GM12878 (cell line): ENCODE measurements around the gene NOS3. TPM values are rescaled to one million over a fixed set of nuclear protein-coding genes. Genes with fewer than 3 reads are reported as not detected.

Experiments used
- ATAC-seq: fragments of 200-7000 bp; cut with Tn5 transposase; 3 replicates; pipeline ENCODE4 v1.9.1; 2020; ENCODE audit warnings: mild to moderate bottlenecking, moderate library complexity
- BruUV-seq: library from RNA; stranded (reverse); fragments of 400-500 nt; replicated peaks from 2 replicates; lab custom pipeline; 2021; lab: Mats Ljungman, UMichigan
- CTCF ChIA-PET: fragments of 300-600 bp; sonication (Branson Sonifier 250); formaldehyde crosslinking; extraction: SDS; loops from one replicate; lab custom pipeline; 2021; ENCODE audit warnings: inconsistent platforms; lab: Yijun Ruan, JAX
- POLR2A ChIA-PET: fragments of 350-600 bp; formaldehyde crosslinking; extraction: SDS; loops from one replicate; lab custom pipeline; 2021; ENCODE audit warnings: inconsistent platforms; lab: Charles Lee
- RAD21 ChIA-PET: fragments of 300-600 bp; sonication (Branson Sonifier 250); formaldehyde crosslinking; loops from one replicate; lab custom pipeline; 2023; ENCODE audit warnings: antibody characterized with exemption; ENCODE audit not compliant: unreplicated experiment; lab: Charles Lee
- SMC1A ChIA-PET: fragments of 300-600 bp; sonication (Branson Sonifier 250); formaldehyde crosslinking; loops from one replicate; lab custom pipeline; 2023; ENCODE audit not compliant: unreplicated experiment, uncharacterized antibody; lab: Charles Lee
- DNase-seq: peaks from one replicate; pipeline ENCODE4 v3.0.0-alpha.2; 2011; ENCODE audit warnings: low read depth, low spot score
- FAIRE-seq: peaks from 3 replicates; lab custom pipeline; 2011; peaks lifted over from hg19 to GRCh38; lab: Jason Lieb, UNC
- H2AFZ ChIP-seq: 2 replicates; pipeline ENCODE4 v1.6.0; 2011; ENCODE audit warnings: low read depth, low read length, control low read depth; ENCODE audit not compliant: control insufficient read depth
- H3K27ac ChIP-seq: 2 replicates; pipeline ENCODE4 v1.5.1; 2011; ENCODE audit warnings: control low read depth; ENCODE audit not compliant: control insufficient read depth, insufficient read depth
- H3K27me3 ChIP-seq, 2 experiments: replicated peaks in 1 of 2; 2 replicates each; pipeline versions ENCODE4 v1.6.0 to v1.6.1; 2011; ENCODE audit warnings: low read length in 1 of 2; ENCODE audit not compliant: control insufficient read depth in 2 of 2, insufficient read depth in 2 of 2
- H3K36me3 ChIP-seq, 2 experiments: 2 replicates each; pipeline ENCODE4 v1.5.1; 2011; ENCODE audit warnings: low read length in 1 of 2; ENCODE audit not compliant: control insufficient read depth in 2 of 2, insufficient read depth in 2 of 2
- H3K4me1 ChIP-seq: 2 replicates; pipeline ENCODE4 v1.6.1; 2011; ENCODE audit warnings: mild to moderate bottlenecking, low read length, moderate library complexity, mixed read lengths; ENCODE audit not compliant: control insufficient read depth, insufficient read depth
- H3K4me2 ChIP-seq: 2 replicates; pipeline ENCODE4 v1.6.0; 2011; ENCODE audit warnings: control low read depth; ENCODE audit not compliant: control insufficient read depth, insufficient read depth
- H3K4me3 ChIP-seq: fragments of 200-600 bp; sonication (generic); 2 replicates; pipeline ENCODE4 v1.5.1; 2016
- H3K79me2 ChIP-seq: 2 replicates; pipeline ENCODE4 v1.6.0; 2011; ENCODE audit warnings: low read length; ENCODE audit not compliant: control insufficient read depth, insufficient read depth
- H3K9ac ChIP-seq: 2 replicates; pipeline ENCODE4 v1.8.0; 2011; ENCODE audit warnings: low read length, control low read depth, mixed read lengths; ENCODE audit not compliant: control insufficient read depth, insufficient read depth
- H3K9me3 ChIP-seq: replicated peaks from 3 replicates; pipeline ENCODE4 v1.5.1; 2011; ENCODE audit warnings: mild to moderate bottlenecking, low read length; ENCODE audit not compliant: control insufficient read depth, insufficient read depth
- H4K20me1 ChIP-seq: 2 replicates; pipeline ENCODE4 v1.6.0; 2011; ENCODE audit not compliant: control insufficient read depth, insufficient read depth
- ASH2L ChIP-seq: fragments of 300-600, 200-600 bp; sonication (generic); IDR thresholded peaks from 2 replicates; pipeline ENCODE4 v1.6.1; 2017; ENCODE audit warnings: low read depth, mild to moderate bottlenecking, borderline replicate concordance
- BCL11A ChIP-seq: IDR thresholded peaks from 2 replicates; pipeline ENCODE4 v1.6.1; 2011; ENCODE audit warnings: low read depth, low read length
- CHD2 ChIP-seq: IDR thresholded peaks from 2 replicates; pipeline ENCODE4 v1.6.1; 2011; ENCODE audit warnings: low read depth, low read length, improper control_type of control experiment, borderline replicate concordance
- ESRRA ChIP-seq: IDR thresholded peaks from 2 replicates; pipeline ENCODE4 v1.6.1; 2012; ENCODE audit warnings: mild to moderate bottlenecking, low read length, improper control_type of control experiment
- MTA3 ChIP-seq: IDR thresholded peaks from 2 replicates; pipeline ENCODE4 v1.6.1; 2012; ENCODE audit warnings: low read length, inconsistent platforms, borderline replicate concordance
- SP1 ChIP-seq: IDR thresholded peaks from one replicate; pipeline ENCODE4 v1.6.1; 2011; ENCODE audit warnings: low read depth, low read length
- ZZZ3 ChIP-seq: IDR thresholded peaks from 2 replicates; pipeline ENCODE4 v1.6.1; 2011; ENCODE audit warnings: low read depth; ENCODE audit not compliant: control insufficient read depth, insufficient read length
- WGBS: methylation state at CpG from one replicate; pipeline ENCODE4 v1.1.6; 2016; ENCODE audit warnings: low lambda C conversion rate; ENCODE audit not compliant: insufficient replicate concordance, insufficient coverage; ENCODE audit errors: missing lambda C conversion rate; 5-methylcytosine and 5-hydroxymethylcytosine counted together
- in situ Hi-C: fragments of 300-500 bp; cut with MboI; formaldehyde crosslinking; loops from 9 replicates; pipeline ENCODE4 v1.14.3; 2018; ENCODE audit warnings: mixed read lengths
- intact Hi-C: fragments of 100-400 bp; cut with micrococcal nuclease; formaldehyde crosslinking; loops from one replicate; pipeline ENCODE4 v1.14.2; 2022; ENCODE audit not compliant: unreplicated experiment
- polyA plus RNA-seq, 11 experiments: library from polyadenylated mRNA; depleted of rRNA in 4 of 11; unstranded in 6 of 11; stranded (reverse) in 5 of 11; fragments of >200 nt; fragmentation: Nextera tagmentation in 4 of 11; fragmentation: Illumina TruSeq in 1 of 11; extraction: Ambion mirVana in 4 of 11; extraction: Trizol in 1 of 11; gene quantifications; 1 replicate in 1 of 11; 2 replicates in 10 of 11; pipeline versions ENCODE4 v1.2.1 to v1.2.3, GENCODE V29; 2011 to 2016; ENCODE audit warnings: inconsistent platforms in 2 of 11, missing spikeins in 2 of 11, low read depth in 1 of 11
- total RNA-seq, 4 experiments: library from RNA; depleted of rRNA in 3 of 4; stranded (reverse); fragments of >200 nt in 3 of 4; fragmentation: Illumina TruSeq in 1 of 4; extraction: Trizol in 1 of 4; gene quantifications; 2 replicates each; pipeline versions ENCODE4 v1.2.1 to v1.2.3, GENCODE V29; 2013 to 2021
- TF ChIP-seq, protein P1 (sequence below), 3 experiments: IDR thresholded peaks in 2 of 3; conservative IDR thresholded peaks in 1 of 3; 2 replicates each; pipeline ENCODE4 v1.5.1; 2011; ENCODE audit warnings: low read depth in 3 of 3, low read length in 3 of 3, mild to moderate bottlenecking in 3 of 3, control low read depth in 2 of 3, moderate library complexity in 2 of 3, inconsistent platforms in 1 of 3, mixed read lengths in 1 of 3; ENCODE audit not compliant: control insufficient read depth in 2 of 3, insufficient read depth in 1 of 3; ENCODE audit errors: extremely low read depth in 1 of 3
- TF ChIP-seq, protein P2 (sequence below): IDR thresholded peaks from 2 replicates; pipeline ENCODE4 v1.6.1; 2011; ENCODE audit warnings: mild to moderate bottlenecking, low read depth, low read length, moderate library complexity; ENCODE audit not compliant: insufficient replicate concordance
- TF ChIP-seq, protein P3 (sequence below): IDR thresholded peaks from 2 replicates; pipeline ENCODE4 v1.6.1; 2012; ENCODE audit warnings: improper control_type of control experiment, low read depth, low read length; ENCODE audit not compliant: insufficient replicate concordance
- TF ChIP-seq, protein P4 (sequence below): IDR thresholded peaks from 2 replicates; pipeline ENCODE4 v1.6.1; 2012; ENCODE audit warnings: low read depth, low read length, improper control_type of control experiment

The NOS3 gene
- total and polyA plus RNA-seq, 10 of the 15 experiments (the other 5 are each of a cell fraction or from before 2014, with no cell fraction given): 0.06 to 0.92 (median 0.30) TPM; not detected in 3

DNA sequence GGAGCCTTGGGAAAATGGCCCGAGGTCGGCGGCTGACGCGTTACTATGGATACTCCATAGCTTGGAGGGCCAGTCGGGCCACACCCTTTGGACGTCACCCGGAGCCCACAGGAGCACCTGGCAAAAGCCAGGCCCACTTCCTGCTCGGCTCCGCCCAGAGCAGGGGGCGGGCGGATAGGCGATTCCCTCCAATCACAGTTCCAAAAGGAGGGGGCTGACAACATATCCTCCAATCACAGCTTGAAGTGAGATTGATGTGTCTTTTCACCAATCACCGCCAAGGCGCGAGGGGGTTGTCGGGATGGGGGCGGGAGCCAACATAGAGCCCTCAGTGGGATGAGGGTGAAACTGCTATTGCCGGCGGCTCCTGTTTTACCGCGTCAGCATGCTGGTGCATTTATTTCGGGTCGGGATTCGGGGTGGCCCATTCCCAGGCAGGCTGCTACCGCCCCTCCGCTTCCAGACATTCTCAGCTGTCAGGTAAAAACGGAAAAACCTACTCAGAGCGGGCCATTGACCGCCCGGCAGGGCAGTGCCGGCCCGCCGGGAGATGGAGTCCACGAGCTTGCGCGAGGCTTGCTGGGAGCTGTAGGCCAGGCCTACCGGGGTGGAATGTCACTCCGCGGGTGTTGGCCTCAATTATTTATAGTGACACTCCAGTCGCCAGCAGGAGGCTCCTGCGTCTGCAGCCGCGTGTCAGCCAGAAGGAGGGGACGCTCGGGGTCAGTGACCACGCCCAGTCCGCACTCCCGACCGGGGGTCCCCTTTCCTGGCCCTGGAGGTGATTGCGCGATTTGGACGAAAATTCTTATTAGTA is 37.5 kb downstream of the NOS3 start, which contains the start of gene ABCB8:
Gene ABCB8 (plus strand): TSS at position 320 of the 817 bp plus-strand sequence. CDS start 66 bp downstream, at position 386.
- intact Hi-C loops: loop anchor here (1.0 to 2.0 kb wide), 3 partner anchors 30 to 82 kb away; partner anchors contain the start of gene TMUB1
- Histone ChIP-seq H3K36me3 (peaks cover 0 to 3% of the 10 kb centered on the region in 2 experiments; a peak in 1 of 4 replicates), H3K4me1 (peaks cover 4% of the 10 kb centered on the region), H2AFZ (peak within 1 kb of the TSS; percentile 90), H3K4me3 (peak within 1 kb of the TSS; percentile 81), H3K27ac (peak within 1 kb of the TSS; percentile 47), H3K4me2 (peak within 1 kb of the TSS; percentile 70), H3K9ac (peak within 1 kb of the TSS; percentile 42), H3K27me3 (no peaks in the 10 kb centered on the region; a peak in 1 of 4 replicates), H3K79me2 (no peaks in the 10 kb centered on the region; the same call in 1 of the 2 replicates), H4K20me1 (no peaks in the 10 kb centered on the region), H3K9me3 (no peaks in the 10 kb centered on the region)
- peak; percentile 98 for DNase-seq
- ChIA-PET POLR2A (interaction anchor here (0.5 to 2.4 kb wide), 6 partner anchors 30 to 1845 kb away, joined by 3 to 14 read pairs (median 3); partner anchors contain the start of genes FASTK and TMUB1), RAD21 (interaction anchor here (0.7 to 1.5 kb wide), 9 partner anchors 18 to 199 kb away, joined by 3 to 10 read pairs (median 3); partner anchors contain the start of gene FASTK), SMC1A (interaction anchor here (0.7 to 2.3 kb wide), 8 partner anchors 10 to 748 kb away, joined by 3 to 16 read pairs (median 4); partner anchors contain the start of genes ABCF2 and AGAP3), CTCF (interaction anchor here (0.7 to 6.0 kb wide), 15 partner anchors 10 to 250 kb away, joined by 3 to 35 read pairs (median 4); partner anchors contain the start of genes ABCF2 and CDK5)
- peak; percentile 99 for FAIRE-seq
- BruUV-seq: TSS peak; percentile 92
- in situ Hi-C loops: no loop called here
- WGBS: under 1% methylated on average over 53 of the region's 53 CpGs
- peak; percentile 96 for ATAC-seq
- TF ChIP-seq, protein P1, sequence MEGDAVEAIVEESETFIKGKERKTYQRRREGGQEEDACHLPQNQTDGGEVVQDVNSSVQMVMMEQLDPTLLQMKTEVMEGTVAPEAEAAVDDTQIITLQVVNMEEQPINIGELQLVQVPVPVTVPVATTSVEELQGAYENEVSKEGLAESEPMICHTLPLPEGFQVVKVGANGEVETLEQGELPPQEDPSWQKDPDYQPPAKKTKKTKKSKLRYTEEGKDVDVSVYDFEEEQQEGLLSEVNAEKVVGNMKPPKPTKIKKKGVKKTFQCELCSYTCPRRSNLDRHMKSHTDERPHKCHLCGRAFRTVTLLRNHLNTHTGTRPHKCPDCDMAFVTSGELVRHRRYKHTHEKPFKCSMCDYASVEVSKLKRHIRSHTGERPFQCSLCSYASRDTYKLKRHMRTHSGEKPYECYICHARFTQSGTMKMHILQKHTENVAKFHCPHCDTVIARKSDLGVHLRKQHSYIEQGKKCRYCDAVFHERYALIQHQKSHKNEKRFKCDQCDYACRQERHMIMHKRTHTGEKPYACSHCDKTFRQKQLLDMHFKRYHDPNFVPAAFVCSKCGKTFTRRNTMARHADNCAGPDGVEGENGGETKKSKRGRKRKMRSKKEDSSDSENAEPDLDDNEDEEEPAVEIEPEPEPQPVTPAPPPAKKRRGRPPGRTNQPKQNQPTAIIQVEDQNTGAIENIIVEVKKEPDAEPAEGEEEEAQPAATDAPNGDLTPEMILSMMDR (IDR thresholded peaks at IDR 0.05 in 2 of 3, conservative IDR thresholded peaks at IDR 0.05 in 1 of 3; ENCODE audit: control insufficient read depth in 2 of 3, extremely low read depth in 1 of 3, insufficient read depth in 1 of 3, low read depth in 3 of 3, low read length in 3 of 3): peak; percentile 22 to 57 (median 53); a peak in 4 of 6 replicates
- peak; percentile 96 for TF ChIP-seq CHD2
- TF ChIP-seq, protein P2, sequence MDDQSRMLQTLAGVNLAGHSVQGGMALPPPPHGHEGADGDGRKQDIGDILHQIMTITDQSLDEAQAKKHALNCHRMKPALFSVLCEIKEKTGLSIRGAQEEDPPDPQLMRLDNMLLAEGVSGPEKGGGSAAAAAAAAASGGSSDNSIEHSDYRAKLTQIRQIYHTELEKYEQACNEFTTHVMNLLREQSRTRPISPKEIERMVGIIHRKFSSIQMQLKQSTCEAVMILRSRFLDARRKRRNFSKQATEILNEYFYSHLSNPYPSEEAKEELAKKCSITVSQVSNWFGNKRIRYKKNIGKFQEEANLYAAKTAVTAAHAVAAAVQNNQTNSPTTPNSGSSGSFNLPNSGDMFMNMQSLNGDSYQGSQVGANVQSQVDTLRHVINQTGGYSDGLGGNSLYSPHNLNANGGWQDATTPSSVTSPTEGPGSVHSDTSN: peak; percentile 97
- no peak for TF ChIP-seq MTA3
- peak; percentile 98 for TF ChIP-seq SP1
- TF ChIP-seq, protein P3, sequence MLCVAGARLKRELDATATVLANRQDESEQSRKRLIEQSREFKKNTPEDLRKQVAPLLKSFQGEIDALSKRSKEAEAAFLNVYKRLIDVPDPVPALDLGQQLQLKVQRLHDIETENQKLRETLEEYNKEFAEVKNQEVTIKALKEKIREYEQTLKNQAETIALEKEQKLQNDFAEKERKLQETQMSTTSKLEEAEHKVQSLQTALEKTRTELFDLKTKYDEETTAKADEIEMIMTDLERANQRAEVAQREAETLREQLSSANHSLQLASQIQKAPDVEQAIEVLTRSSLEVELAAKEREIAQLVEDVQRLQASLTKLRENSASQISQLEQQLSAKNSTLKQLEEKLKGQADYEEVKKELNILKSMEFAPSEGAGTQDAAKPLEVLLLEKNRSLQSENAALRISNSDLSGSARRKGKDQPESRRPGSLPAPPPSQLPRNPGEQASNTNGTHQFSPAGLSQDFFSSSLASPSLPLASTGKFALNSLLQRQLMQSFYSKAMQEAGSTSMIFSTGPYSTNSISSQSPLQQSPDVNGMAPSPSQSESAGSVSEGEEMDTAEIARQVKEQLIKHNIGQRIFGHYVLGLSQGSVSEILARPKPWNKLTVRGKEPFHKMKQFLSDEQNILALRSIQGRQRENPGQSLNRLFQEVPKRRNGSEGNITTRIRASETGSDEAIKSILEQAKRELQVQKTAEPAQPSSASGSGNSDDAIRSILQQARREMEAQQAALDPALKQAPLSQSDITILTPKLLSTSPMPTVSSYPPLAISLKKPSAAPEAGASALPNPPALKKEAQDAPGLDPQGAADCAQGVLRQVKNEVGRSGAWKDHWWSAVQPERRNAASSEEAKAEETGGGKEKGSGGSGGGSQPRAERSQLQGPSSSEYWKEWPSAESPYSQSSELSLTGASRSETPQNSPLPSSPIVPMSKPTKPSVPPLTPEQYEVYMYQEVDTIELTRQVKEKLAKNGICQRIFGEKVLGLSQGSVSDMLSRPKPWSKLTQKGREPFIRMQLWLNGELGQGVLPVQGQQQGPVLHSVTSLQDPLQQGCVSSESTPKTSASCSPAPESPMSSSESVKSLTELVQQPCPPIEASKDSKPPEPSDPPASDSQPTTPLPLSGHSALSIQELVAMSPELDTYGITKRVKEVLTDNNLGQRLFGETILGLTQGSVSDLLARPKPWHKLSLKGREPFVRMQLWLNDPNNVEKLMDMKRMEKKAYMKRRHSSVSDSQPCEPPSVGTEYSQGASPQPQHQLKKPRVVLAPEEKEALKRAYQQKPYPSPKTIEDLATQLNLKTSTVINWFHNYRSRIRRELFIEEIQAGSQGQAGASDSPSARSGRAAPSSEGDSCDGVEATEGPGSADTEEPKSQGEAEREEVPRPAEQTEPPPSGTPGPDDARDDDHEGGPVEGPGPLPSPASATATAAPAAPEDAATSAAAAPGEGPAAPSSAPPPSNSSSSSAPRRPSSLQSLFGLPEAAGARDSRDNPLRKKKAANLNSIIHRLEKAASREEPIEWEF: no peak
- TF ChIP-seq ZZZ3: no peak
- TF ChIP-seq, protein P4, sequence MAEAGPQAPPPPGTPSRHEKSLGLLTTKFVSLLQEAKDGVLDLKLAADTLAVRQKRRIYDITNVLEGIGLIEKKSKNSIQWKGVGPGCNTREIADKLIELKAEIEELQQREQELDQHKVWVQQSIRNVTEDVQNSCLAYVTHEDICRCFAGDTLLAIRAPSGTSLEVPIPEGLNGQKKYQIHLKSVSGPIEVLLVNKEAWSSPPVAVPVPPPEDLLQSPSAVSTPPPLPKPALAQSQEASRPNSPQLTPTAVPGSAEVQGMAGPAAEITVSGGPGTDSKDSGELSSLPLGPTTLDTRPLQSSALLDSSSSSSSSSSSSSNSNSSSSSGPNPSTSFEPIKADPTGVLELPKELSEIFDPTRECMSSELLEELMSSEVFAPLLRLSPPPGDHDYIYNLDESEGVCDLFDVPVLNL: peak; percentile 60; the same call in 1 of the 2 replicates
- TF ChIP-seq ASH2L: no peak
- 0 out of 2 replicates have a peak, but pooled peaks have one; percentile 7 for TF ChIP-seq BCL11A
- no peak for TF ChIP-seq ESRRA
